ENCODE data around the gene RABEP1. TPM values are rescaled to one million over a fixed set of nuclear protein-coding genes. Genes with fewer than 3 reads are reported as not detected.

RABEP1 gene
- total and polyA plus RNA-seq, 2 experiments from 2014 or later: 37.0 to 88.1 TPM

DNA sequence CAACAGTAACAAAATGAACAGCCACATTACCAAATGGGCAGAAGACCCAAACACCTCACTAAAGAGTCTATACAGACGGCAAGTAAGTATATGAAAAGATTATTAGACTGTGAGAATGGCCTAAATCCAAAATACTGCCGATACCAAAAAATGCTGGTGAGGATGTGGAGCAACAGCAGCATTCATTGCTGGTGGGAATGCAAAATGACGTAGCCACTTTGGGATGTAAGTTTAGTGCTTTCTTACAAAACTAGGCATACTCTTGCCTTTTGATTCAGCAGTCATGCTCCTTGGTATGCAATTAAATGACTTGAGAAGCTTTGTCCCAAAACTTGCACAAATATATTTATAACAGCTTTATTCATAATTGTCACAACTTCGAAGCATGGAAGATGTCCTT lies 43.8 kb downstream of the RABEP1 start:
- TF ChIP-seq ZNF462 (CRISPR knock-in tag; IDR thresholded peaks at IDR 0.05): no peak
- TF ChIP-seq ZNF114 (CRISPR knock-in tag; IDR thresholded peaks at IDR 0.05): no peak
- TF ChIP-seq, protein P1, sequence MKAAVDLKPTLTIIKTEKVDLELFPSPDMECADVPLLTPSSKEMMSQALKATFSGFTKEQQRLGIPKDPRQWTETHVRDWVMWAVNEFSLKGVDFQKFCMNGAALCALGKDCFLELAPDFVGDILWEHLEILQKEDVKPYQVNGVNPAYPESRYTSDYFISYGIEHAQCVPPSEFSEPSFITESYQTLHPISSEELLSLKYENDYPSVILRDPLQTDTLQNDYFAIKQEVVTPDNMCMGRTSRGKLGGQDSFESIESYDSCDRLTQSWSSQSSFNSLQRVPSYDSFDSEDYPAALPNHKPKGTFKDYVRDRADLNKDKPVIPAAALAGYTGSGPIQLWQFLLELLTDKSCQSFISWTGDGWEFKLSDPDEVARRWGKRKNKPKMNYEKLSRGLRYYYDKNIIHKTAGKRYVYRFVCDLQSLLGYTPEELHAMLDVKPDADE (IDR thresholded peaks at IDR 0.05): no peak
- TF ChIP-seq CREB1 (CRISPR knock-in tag; IDR thresholded peaks at IDR 0.05; ENCODE audit: low read depth): no peak
- no peak for TF ChIP-seq EZH2 (IDR thresholded peaks at IDR 0.05; ENCODE audit: low read depth, unreplicated experiment)
- TF ChIP-seq, protein P2, sequence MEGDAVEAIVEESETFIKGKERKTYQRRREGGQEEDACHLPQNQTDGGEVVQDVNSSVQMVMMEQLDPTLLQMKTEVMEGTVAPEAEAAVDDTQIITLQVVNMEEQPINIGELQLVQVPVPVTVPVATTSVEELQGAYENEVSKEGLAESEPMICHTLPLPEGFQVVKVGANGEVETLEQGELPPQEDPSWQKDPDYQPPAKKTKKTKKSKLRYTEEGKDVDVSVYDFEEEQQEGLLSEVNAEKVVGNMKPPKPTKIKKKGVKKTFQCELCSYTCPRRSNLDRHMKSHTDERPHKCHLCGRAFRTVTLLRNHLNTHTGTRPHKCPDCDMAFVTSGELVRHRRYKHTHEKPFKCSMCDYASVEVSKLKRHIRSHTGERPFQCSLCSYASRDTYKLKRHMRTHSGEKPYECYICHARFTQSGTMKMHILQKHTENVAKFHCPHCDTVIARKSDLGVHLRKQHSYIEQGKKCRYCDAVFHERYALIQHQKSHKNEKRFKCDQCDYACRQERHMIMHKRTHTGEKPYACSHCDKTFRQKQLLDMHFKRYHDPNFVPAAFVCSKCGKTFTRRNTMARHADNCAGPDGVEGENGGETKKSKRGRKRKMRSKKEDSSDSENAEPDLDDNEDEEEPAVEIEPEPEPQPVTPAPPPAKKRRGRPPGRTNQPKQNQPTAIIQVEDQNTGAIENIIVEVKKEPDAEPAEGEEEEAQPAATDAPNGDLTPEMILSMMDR (conservative IDR thresholded peaks at IDR 0.05; ENCODE audit: low read depth in 2 of 2): no peak
- no peak for TF ChIP-seq STAT1 (IDR thresholded peaks at IDR 0.05; ENCODE audit: unreplicated experiment)
- no peak for TF ChIP-seq EZH2phosphoT487 (IDR thresholded peaks at IDR 0.05; ENCODE audit: unreplicated experiment)
- no peak for TF ChIP-seq ZNF331 (CRISPR knock-in tag; IDR thresholded peaks at IDR 0.05; ENCODE audit: low read depth)
- no peak for TF ChIP-seq NANOG (IDR thresholded peaks at IDR 0.05; ENCODE audit: borderline replicate concordance)
- TF ChIP-seq POLR2AphosphoS5 (IDR thresholded peaks at IDR 0.05; ENCODE audit: low read depth): no peak
- no peak overlapping the region for H2AFZ ChIP-seq
- H3K79me2 ChIP-seq (replicated peaks; ENCODE audit: insufficient read depth): peaks cover 45% of the 10 kb centered on the region
- Mint-ChIP-seq H3K36me3 (ENCODE audit: low read depth) (peaks cover 10% of the 10 kb centered on the region; the same call in 2 of the 3 replicates), H3K4me3 (no peak overlapping the region), H3K4me1 (no peaks in the 10 kb centered on the region), H3K27me3 (ENCODE audit: insufficient read depth, low read depth, poor library complexity) (peaks cover 4% of the 10 kb centered on the region), H3K9me3 (no peaks in the 10 kb centered on the region), H3K27ac (no peak overlapping the region)
- no peaks in the 10 kb centered on the region for H3K36me3 ChIP-seq (ENCODE audit: insufficient read depth)
- no peaks in the 10 kb centered on the region for H3F3A ChIP-seq (replicated peaks; ENCODE audit: low read depth)
- no peaks in the 10 kb centered on the region for H3K4me1 ChIP-seq (ENCODE audit: insufficient read depth)
- no peak overlapping the region for H3K4me2 ChIP-seq
- DNase-seq (ENCODE audit: low spot score): no peak
- H4K20me1 ChIP-seq (replicated peaks; ENCODE audit: insufficient read depth): no peaks in the 10 kb centered on the region; the same call in 1 of the 2 replicates
- H3K9me2 ChIP-seq (ENCODE audit: insufficient read depth): no peaks in the 10 kb centered on the region
- no peak overlapping the region for H3K4me3 ChIP-seq
- no peak for ATAC-seq
- no peaks in the 10 kb centered on the region for H3K27me3 ChIP-seq (ENCODE audit: insufficient read depth)
- H3K27ac ChIP-seq (ENCODE audit: low read depth): no peak overlapping the region

Measured in GM23338 (cell line).